LHCN-M2 (cell line): ENCODE data around the gene RCVRN. TPM values are rescaled to one million over a fixed set of nuclear protein-coding genes. Genes with fewer than 3 reads are reported as not detected.
"Not testable (repeated sequence)": the region's sequence is repeated elsewhere in the genome, so short reads cannot be mapped to it uniquely, and the experiment has no call there.

ENCODE experiments used
- DNase-seq: peaks from one replicate; pipeline ENCODE4 v3.0.0-alpha.2; 2012; ENCODE audit warnings: low read depth
- total RNA-seq: library from RNA; depleted of rRNA; stranded (reverse); fragments of >200 nt; gene quantifications from 2 replicates; pipeline ENCODE4 v1.2.3, GENCODE V29; 2014

The RCVRN gene
- total RNA-seq, 1 experiment from 2014 or later = not detected

DNA sequence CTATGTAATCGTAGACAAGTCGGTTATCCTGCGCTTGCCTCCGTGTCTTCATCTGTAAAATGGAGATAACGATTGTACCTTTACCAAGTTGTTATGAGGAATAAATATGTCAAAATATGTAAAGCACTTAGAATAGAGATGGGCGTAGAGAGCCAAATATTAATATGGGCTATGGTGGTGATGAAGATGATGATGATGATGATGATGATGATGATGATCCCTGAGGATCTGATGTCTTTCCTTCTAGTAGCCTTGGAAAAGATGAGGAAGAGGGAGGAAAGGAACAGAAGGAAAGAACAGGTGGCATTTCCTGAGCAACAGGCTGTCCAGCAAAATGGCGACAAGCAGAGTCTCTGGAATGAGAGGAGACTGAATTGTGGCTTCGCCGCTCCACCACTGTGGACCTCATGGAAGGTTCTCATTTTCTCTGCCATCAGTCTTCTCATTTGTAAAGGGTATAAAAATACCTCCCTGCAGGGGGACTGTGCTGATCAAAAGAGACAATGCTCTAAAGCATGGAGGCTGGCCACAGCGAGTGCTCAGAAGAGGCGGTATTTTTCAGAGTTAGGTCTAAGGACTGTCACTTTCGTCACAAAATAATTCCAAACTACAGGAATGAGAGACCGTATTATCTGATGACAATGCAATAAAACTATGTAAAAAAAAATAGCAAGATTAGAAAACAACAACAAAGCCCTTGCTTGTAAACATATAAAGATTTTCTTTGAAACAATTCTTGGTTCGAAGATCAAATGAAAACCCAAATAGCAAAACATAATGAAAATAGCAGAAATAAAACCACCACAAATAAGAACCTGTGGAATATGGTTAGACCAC lies 17.2 kb upstream of the RCVRN start:
- DNase-seq = no peak

DNA sequence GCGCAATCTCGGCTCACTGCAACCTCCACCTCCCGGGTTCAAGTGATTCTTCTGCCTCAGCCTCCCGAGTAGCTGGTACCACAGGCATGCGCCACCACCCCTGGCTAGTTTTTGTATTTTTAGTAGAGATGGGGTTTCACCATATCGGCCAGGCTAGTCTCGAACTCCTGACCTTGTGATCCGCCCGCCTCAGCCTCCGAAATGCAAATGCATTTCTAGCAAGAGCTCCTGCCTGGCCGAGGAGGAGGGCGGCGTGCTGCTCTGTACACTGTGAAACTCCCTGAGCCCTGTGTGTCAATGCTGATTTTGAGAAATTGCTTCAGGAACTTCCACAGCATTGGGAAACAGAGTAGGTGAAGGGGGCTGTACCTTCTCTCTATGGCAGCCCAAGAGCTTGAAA lies 16.1 kb upstream of the RCVRN start:
- DNase-seq = not testable (repeated sequence)

DNA sequence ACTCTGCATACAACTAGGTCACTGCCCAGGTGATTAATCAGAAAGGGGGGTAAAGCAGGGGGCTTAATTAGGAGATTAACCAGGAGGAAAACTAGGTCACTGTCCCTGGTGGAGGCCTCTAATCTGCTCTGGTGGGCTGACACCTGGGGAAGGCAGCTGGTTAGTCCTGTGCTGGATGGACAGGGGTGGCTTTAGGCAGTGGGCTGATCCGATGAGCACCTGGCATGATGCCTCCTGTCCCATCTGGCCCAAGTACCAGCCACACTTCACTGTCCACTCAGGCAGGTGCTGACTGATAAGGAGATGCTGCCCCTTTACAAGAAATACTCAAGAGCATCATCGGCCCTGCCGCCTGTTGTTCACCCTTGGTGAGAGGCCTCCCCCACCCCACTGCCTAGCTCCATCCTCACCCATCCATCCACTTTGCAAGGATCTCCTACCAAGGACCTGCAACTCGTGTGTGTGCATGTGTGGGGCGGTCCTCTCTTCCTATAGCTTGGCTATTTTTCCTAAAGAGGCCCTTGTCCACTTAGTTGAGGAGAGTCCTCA lies 13.8 kb upstream of the RCVRN start:
- no peak for DNase-seq

DNA sequence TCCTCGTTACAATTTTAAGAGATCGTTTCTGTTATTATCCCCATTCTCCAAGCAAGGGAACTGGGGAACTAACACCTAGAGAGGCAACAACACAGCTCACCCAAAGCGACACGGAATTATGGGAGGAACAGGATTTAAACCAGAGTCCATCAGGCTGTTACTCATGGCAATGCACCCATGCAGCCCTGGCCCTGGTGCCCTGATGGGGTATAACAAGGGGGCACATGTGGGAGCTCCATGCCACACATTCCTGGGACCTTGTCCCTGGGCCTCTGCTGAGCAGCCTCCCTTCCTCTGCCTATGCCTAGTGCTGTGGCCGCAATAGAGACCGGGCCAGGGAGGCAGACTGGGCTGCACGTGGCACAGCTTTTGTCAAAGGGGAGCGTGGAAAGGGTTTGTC lies 13.3 kb upstream of the RCVRN start:
- no peak for DNase-seq

DNA sequence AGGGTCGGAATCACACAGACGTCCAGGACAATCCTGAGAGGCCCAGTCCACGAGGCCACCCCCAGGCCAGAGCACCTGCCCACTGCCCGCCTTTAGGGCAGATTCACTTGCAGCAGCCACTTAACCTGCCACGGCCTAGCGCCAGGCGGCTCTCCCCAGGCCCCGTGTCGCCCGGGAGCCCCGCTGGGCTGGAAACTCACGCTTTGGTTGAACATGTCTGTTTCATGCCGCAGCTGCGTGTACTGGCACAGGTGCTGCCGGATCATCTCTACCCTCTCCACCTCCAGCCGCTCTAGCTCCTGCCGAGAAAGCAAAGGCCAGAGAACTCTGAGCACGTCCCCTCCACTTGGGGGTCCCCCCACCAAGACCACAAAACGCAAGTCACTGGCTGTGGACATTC lies 12.7 kb upstream of the RCVRN start:
- DNase-seq = no peak

DNA sequence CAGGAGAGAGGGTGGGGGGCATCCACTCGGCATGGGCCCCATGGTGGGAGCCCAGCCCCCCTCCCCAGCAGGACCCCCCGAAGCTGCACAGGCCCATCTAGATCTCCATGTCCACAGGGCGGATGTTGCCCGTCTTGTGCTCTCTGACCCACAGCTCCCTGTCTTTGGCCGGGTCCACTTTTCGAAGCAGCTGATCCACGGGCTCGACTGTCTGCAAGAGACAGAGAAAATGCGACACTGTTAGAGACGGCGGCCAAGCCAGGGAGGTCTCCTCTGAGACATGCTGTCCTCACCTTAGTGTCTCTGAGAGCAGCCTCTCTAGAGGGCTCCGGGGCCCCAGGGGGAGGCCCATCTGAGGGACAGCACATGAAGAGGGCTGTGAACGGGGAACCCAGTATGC lies 12.1 kb upstream of the RCVRN start:
- DNase-seq = no peak

DNA sequence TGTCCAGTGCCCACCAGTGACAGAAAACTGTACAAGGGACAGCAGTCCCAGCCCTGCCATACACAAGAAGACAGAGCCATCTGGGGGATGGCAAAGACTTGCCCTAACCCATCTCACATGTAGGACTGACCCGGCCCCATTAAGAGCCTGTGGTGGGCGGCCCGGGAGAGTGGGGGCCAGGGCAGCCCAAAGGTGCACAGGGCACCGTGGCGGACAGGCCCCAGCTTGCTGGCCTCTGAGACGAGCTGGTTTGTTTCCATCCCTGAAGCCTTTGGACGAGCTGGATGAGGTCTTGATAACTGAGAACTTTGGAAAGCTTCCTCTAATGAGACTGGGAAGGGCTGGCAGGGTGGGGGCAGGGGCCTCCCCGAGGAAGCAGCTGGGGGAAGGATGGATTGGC lies 11.0 kb upstream of the RCVRN start:
- no peak for DNase-seq

DNA sequence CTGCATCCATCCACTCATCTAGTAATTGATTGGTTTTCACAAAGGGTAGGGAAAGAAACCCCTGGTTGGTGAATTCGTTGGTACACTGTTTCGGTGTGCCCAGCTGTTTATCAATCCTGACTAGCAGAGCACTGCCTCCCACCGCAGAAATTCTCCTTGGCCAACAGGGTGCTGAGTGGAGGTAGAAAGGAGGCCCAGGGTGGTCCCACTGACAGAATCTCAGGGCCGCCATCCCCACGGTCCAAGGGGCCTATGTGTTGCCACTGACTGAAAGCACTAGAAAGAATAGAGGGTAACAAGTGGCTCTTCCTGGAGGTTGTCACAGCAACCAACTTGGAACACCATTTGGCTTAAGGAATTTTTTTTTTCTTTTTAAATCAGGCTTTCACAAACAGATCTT lies 8.4 kb upstream of the RCVRN start:
- no peak for DNase-seq

DNA sequence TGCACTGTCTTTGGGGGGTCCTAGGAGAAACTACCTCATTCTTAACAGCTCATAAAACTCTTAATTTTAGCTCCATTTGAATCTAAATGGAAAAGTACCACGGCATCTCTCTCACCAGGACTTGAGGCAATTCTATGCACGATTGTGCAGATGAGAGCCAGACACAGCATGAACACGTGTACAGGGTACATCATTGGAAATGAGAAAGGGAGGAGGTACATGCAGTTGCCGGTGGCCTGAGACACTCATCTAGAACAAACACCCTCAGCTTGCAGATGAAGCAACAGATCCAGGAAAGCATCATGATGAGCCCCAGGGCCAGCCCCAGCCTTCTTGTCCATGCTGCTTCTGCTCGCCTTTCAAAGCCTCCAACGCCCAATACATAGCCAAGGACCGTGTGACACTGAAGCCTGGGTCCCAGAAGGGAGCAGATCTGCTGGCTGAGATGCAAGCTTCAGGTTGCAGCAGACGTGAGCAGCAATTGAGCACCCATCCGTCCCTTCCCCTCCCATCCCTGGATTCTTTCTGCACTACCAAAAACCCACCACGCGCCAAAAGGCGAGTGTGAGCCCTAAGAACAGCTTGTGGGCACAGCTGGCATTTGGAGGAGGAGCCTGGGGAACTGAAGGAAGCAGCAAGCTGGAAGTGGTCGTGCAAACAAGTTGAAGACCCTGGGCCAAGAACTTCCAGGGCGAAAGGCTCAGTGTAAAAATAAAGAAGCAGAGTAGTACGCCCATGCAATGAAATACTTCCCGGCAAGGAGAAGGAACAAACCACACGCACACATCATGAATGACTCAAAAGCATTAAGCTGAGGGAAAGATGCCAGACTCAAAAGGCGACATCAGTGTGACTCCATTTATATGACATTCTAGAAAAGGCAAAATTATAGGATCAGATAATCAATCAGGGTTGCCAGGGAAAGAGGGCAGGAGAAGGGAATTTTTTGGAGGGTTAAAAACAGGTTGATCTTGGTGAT lies 7.3 kb upstream of the RCVRN start:
- no peak for DNase-seq

DNA sequence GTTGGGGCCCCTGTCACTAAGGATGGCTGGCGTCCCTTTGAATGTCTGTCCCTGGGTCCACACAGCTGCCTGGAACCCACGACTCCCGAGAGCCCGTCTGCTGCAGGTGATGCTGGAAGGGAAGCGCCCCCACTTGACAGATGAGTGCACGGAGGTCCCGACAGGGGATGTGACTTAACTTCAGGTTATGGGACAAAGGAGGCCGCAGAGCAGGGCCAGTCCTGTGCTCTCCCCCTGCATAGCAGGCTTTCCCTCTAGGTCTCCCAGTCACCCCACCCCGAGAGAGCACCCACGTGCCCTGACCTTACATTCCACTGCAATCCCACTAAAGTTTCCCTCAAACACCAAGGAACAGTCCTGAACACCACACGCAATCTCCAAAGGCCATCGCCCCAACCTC lies 6.0 kb upstream of the RCVRN start:
- DNase-seq = no peak

DNA sequence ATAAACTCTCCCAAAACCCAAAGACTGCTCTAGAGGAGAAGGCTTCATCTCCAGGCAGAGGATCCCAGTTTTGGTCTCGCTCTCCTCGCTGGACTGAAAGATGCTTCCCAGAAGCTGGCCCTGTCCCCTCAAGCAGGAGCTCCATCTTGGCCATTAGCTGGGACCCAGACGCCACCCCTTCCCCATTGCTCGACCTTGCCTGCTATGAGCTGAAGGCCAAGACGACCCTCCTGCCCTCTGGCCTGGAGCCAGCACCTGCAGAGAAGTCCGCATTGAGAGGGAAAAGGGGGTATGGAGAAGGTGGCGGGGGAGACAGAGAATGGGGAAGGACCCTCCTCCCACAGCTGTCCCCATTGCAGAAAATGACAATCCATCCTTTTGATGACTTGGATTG lies 3.6 kb upstream of the RCVRN start:
- no peak for DNase-seq

DNA sequence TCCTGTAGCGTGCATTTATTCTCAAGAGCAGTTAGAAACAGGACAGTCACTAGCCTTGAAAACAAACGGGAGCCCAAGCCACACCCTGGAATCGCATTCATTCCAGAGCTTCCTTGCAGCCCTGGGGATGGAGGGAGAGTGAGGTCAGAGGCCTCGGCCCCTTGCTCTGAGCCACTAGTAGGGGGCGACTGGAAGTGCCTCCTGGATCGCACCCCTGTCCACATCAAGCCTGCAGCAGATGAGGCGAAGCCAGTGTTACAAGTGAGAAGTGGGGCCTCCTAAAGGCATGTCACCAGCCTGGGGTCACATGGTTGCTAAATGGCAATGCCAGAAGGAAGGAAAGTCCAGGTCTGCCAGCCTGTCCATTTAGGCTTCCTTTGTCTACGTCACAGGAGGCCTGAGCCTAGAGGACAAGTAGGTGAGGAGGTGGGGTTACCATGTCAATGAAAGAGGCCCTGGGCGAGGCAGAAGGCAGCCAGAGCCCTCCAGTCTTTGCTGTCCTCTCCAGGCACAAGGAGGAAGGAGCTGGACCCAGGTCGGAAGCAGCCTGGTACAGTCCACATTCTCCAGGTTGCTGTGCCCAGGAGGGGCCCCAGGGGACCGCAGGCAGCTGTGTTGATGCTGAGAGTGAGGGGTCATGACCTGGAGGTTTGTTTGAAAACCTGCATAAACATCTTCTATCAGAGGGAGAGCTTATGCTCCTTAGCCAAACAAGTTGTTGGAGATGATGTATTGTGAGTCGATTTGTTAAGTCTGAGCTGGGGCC lies 3.0 kb upstream of the RCVRN start:
- DNase-seq = no peak

DNA sequence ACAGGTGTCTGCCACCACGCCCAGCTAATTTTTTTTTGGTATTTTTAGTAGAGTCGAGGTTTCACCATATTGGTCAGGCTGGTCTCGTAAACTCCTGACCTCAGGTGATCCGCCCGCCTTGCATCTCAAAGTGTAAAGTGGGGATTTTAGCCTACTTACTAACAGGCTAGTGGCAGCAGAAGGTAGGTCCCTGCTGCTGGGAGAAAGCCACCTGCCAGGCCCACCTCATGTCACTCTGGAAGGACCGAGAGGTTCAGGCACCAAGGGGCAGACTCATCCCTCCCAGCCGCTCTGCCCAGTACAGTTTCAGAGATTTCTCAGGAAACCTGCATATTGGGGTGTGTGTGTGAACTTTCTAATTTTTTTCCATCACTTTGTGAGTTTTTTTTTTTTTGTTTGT lies 2.1 kb upstream of the RCVRN start:
- no peak for DNase-seq

DNA sequence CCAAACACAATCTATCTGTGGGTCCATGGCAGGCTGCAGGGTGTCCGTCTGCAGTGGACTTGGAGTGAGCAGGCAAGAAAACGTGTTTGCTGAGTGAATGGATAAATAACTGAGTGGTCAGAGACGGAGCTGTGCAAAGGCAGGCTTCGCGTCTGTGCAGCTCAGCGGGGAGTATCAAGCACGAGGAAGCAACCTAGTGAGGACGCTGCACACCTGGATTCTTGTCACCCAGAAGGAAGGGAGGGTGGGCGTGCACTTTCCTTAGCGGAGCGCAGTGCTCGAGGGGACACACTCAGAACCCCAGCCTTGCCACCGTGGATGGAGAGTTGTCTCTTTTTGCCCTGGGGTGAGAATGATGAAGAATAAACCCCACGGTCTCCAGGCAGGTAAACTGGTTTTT lies 1.5 kb upstream of the RCVRN start:
- no peak for DNase-seq

DNA sequence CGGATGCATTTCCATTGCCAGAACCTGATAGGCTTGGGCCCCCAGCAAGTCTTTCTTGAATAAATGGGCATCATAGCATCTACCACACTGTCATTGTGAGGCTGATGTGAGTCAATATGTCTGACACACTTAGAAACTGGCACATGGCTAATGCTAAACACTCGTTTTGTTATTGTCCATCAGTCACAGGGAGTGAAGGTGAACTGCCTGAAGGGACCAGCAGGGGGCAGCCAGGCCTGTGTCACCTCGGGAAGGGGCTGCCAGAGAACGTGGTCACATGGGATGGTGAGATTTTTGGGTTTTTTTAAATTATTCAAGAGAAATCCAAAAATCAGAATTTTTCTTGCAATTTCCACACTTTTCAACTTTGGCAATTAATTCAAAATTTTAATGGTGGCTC lies 831 bp upstream of the RCVRN start:
- no peak for DNase-seq

DNA sequence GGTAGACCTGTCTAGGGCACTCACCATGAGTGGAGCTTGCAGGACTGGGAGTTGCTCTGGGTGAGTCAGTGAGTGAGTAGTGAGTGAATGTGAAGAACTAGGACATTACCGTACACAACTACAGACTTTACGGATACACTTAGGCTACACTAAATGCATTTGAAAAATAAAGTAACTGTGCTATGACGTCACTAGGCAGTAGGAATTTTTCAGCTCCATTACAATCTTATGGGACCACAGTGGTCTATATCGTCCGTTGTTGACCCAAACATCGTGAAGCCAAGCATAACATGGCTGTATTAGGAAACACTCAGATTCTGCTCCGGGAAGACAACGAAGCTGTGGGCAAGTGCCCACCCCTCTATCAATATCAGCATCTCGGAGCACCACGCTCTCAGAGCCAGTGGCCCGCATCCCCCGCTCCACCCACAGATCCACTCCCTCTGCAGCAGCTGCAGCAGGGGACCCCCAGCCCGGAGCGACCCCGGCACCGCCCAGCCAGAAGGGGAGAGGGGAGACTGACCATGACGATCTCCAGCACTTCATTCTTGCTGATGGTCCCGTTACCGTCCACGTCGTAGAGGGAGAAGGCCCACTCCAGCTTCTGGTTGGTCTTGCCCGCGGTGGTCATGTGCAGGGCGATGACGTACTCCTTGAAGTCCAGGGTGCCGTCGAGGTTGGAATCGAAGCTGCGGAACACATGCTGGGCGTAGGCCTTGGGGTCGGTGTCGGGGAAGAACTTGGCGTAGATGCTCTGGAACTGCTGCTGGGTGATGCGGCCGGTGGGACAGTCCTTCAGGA lies 594 bp downstream of the RCVRN start:
- DNase-seq = no peak

DNA sequence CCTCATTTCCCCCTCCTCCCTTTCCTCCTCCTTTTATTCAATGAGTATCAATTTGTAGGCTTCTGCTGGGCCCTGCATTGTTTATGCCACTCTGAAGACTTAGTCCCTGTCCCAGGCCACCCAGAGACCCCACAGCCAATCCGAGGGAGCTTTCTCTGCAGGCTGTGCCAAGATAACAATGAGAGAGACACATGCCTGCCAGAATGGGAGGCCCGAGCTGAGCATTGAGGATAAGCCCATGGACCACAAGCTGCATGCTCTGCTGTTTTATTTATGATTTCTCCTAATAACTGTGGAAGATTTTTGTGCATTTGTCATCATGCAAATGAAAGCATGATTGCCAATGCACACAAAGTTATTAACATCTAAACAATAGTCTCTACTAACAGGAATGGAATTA lies 3.0 kb downstream of the RCVRN start:
- no peak for DNase-seq

DNA sequence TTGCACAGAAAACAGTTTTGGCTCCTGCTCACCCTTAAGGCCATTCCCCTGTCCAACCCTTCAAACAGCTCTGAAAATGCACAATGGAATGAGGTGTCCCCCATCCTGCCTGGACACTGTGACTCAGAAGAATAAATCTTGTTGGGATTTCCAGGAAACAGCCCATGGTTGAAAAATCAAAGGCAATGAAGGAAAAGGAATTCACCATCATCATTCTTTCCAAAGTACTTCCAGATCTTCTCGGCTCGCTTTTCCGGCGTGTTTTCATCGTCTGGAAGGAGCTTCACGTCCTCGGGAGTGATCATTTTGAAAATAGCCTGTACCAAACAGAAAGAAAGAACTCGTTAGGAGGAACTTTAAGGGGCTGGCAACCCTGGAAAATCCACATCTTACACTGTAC lies 4.3 kb downstream of the RCVRN start:
- DNase-seq = no peak

DNA sequence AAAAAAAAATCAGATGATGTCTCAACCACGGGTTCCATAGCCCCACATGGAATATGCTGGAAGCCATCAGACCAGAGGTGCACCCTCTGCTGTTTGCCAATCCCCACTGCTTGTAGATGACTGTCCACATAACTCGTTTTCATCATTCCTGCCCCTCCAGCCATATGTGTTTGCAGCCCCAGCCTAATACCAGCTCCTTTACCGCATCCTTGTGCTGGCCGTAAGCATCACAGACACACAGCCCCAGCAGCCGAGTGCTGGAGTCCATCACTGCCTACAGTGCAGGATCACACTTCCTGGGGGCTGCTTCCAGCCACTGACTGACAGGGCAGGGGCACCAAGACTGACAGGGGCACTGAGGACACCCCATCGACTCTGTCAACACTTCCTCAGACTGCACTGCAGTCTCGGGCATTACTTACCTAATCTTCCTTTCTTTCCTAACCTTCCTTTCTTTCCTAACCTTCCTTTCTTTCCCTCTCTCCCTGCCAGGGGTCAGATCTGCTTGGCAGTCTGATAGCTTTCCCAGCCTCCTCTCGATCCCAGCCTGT lies 5.0 kb downstream of the RCVRN start:
- DNase-seq = no peak

DNA sequence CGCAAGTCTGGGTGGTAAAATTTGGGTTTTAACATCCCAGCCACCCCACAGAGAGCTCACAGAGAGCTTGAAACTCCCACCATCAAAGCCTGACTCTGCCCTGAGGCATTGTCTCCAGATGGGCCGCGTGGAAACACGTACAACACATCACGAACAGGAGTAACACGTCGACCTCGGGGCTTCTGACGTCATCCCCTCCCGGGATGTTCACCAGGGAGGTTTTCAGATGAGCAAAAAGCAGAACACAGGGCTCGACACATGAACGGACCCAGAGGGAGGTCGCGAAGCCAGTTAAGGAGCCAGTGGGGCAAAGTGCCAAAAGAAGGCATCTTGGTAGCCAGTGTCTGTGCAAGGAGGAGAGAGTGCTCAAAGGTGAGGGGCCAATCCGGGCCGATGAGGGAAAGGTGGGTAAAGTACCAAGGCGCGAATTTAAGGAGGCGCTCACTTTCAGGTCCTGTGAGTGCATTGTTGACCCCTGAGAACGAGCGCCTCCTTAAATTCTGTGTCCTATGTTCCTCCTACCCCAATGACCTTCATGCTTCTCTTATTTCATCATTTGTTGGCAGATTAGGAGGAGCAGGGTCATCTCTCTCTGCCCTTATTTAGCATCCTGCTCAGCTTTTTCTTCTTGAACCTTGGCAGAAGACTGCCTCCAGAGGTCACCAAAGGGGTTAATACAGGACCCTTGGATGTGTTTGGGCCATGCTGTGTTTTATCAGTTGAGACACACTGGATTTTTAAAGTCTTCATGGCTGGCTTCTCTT lies 5.6 kb downstream of the RCVRN start:
- DNase-seq = no peak
